Daoy (cell line): ENCODE results near the gene NMT1. TPM values are rescaled to one million over a fixed set of nuclear protein-coding genes. Genes with fewer than 3 reads are reported as not detected.

Experiments
- DNase-seq: peaks from one replicate; pipeline ENCODE4 v3.0.0-alpha.2; 2015; ENCODE audit warnings: low read depth
- total RNA-seq: library from RNA; depleted of rRNA; stranded (reverse); fragments of >200 nt; shearing (Covaris generic); gene quantifications from 2 replicates; pipeline ENCODE4 v1.2.3, GENCODE V29; 2014; rRNA removed

NMT1 gene
- total RNA-seq, 1 experiment from 2014 or later = 112 TPM

- DNase-seq = no peak
Observed at GRCh38 chr17:45150911-45151809, 90.0 kb downstream of the NMT1 start.

- no peak for DNase-seq
Observed at GRCh38 chr17:45155029-45155428, 93.9 kb downstream of the NMT1 start.

DNA sequence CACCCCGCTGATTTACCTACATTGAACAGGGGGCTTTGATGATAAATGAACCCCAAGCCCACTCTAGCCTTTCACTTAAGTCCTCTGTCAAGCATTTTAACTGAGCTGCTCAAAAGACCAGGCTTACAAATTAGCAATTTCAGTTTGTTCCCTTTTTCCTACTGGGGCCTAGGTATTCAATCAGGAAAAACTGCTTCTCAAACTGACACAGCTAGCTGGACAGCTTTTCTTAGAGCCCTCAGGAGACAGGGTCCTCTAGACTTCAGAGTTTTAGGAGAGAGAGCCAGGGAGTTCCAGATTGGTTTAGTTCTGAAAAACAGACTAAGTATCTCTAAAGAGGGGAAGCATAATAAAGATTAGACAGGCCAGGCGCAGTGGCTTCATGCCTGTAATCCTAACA, 94.4 kb downstream of the NMT1 start:
- no peak for DNase-seq

GRCh38 chr17:45156242-45156641, 95.1 kb downstream of the NMT1 start:
- DNase-seq = no peak

Other genes with a start within 250 kb of the NMT1 start
- 12.4 and 15.7 TPM in 2 replicates for gene GJC1, start 231.0 kb upstream of the NMT1 start, total RNA-seq
- gene HIGD1B, start 213.4 kb upstream of the NMT1 start, total RNA-seq = not detected in 2 replicates
- gene EFTUD2, start 161.9 kb upstream of the NMT1 start, total RNA-seq = 176 and 293 TPM in 2 replicates
- 2.4 TPM in 1 of 2 replicates, not detected in the other for gene GFAP, start 145.8 kb upstream of the NMT1 start, total RNA-seq
- gene KIF18B, start 113.5 kb upstream of the NMT1 start, total RNA-seq = 4.9 and 8.4 TPM in 2 replicates
- 1.2 and 4.9 TPM in 2 replicates for gene C1QL1, start 93.0 kb upstream of the NMT1 start, total RNA-seq
- 25.7 and 47.8 TPM in 2 replicates for gene DCAKD, start 9.7 kb upstream of the NMT1 start, total RNA-seq
- 5.3 and 8.7 TPM in 2 replicates for gene PLCD3, start 71.2 kb downstream of the NMT1 start, total RNA-seq
- gene ACBD4, start 74.4 kb downstream of the NMT1 start, total RNA-seq = 0.57 TPM in 1 of 2 replicates, not detected in the other
- 4.4 and 7.2 TPM in 2 replicates for gene HEXIM1, start 87.2 kb downstream of the NMT1 start, total RNA-seq
- gene HEXIM2, start 100.6 kb downstream of the NMT1 start, total RNA-seq = 1.7 and 3.4 TPM in 2 replicates
- gene FMNL1, start 160.6 kb downstream of the NMT1 start, total RNA-seq = 6.3 and 9.2 TPM in 2 replicates
- gene SPATA32, start 200.8 kb downstream of the NMT1 start, total RNA-seq = not detected in 2 replicates